Stimulated activated CD4-positive, alpha-beta T cell treated with anti-CD3 and anti-CD28 coated beads, Interleukin-4, amount 100 ng/mL, for 4 hours (primary cell): Measurements from ENCODE around the gene OAT.

Experiments used
- DNase-seq, 2 experiments: peaks; one replicate each; pipeline ENCODE4 v3.0.0-alpha.2; 2020

Gene OAT

GRCh38 chr10:124350806-124351205, 67.9 kb downstream of the OAT start:
- no peak for DNase-seq

- no peak for DNase-seq
These were observed 68.8 kb downstream of the OAT start for GRCh38 chr10:124349996-124350280.

GRCh38 chr10:124349231-124349995, 69.3 kb downstream of the OAT start:
- DNase-seq: no peak

- DNase-seq: no peak
These were observed 69.9 kb downstream of the OAT start for GRCh38 chr10:124348801-124349200.

DNA sequence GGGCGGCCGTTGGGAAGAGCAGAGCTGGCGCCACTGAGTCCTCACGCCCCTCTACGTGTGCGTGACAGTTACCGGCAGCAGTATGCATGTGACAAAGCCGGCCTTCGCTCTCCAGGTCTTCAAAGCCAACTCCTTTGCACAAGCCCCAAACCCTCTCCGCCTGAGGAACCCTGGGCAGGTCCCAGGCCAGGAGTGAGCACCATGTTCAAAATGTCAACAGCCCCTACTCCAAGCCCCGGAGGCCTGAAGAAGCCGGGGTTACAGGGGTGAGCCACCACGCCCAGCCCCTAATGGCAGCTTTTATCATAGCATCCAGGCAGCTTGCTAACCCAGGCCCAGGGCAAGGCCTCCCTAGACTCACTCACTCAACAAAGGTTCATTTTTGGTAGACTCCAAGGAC, 70.8 kb downstream of the OAT start:
- no peak for DNase-seq
